Peyer's patch (tissue), 4 donors: ENCODE results near the gene NAA10. TPM values are rescaled to one million over a fixed set of nuclear protein-coding genes. Genes with fewer than 3 reads are reported as not detected.

Source experiments
- DNase-seq, 3 donors: peaks; one replicate each; pipeline ENCODE4 v3.0.0-alpha.2; 2017 to 2019
- H3K27ac ChIP-seq, 4 donors: fragments of 200-600 bp; sonication (generic); one replicate each; pipeline ENCODE4 v1.5.1; 2016 to 2019
- H3K27me3 ChIP-seq, 2 donors: fragments of 200-600 bp; sonication (generic); one replicate each; pipeline ENCODE4 v1.5.1; 2019
- H3K36me3 ChIP-seq, 3 donors: fragments of 200-600 bp; sonication (generic); one replicate each; pipeline ENCODE4 v1.5.1; 2016 to 2019
- H3K4me1 ChIP-seq, 4 donors: fragments of 200-600 bp; sonication (generic); one replicate each; pipeline ENCODE4 v1.5.1; 2016 to 2019
- H3K4me3 ChIP-seq, 4 donors: fragments of 200-600 bp; sonication (generic); 1 replicate in 3 of 4; 2 replicates in 1 of 4; pipeline ENCODE4 v1.5.1; 2016 to 2019; ENCODE audit warnings: mild to moderate bottlenecking in 1 of 4
- H3K9me3 ChIP-seq, 4 donors: fragments of 200-600 bp; sonication (generic); one replicate each; pipeline ENCODE4 v1.5.1; 2016 to 2019; ENCODE audit warnings: mild to moderate bottlenecking in 1 of 4
- POLR2A ChIP-seq, 2 donors: fragments of 450-650 bp; IDR thresholded peaks; one replicate each; pipeline ENCODE4 v1.5.1; 2017; ENCODE audit warnings: antibody characterized with exemption in 2 of 2, mild to moderate bottlenecking in 2 of 2, moderate library complexity in 2 of 2
- total RNA-seq, 4 donors: library from RNA; depleted of rRNA; stranded (reverse); fragments of >200 nt; gene quantifications; one replicate each; pipeline ENCODE4 v1.1.0, GENCODE V29; 2016
- TF ChIP-seq, protein P1 (sequence below), 6 experiments: fragments of 450-650 bp in 4 of 6; fragments of 200-600 bp in 2 of 6; sonication (generic) in 1 of 6; IDR thresholded peaks; one replicate each; pipeline ENCODE4 v1.5.1; 2017 to 2019; ENCODE audit warnings: antibody characterized with exemption in 6 of 6, mild to moderate bottlenecking in 3 of 6, moderate library complexity in 1 of 6

NAA10 gene
- total RNA-seq, 4 donors from 2014 or later = 32.9 to 118 (median 54.1) TPM

DNA sequence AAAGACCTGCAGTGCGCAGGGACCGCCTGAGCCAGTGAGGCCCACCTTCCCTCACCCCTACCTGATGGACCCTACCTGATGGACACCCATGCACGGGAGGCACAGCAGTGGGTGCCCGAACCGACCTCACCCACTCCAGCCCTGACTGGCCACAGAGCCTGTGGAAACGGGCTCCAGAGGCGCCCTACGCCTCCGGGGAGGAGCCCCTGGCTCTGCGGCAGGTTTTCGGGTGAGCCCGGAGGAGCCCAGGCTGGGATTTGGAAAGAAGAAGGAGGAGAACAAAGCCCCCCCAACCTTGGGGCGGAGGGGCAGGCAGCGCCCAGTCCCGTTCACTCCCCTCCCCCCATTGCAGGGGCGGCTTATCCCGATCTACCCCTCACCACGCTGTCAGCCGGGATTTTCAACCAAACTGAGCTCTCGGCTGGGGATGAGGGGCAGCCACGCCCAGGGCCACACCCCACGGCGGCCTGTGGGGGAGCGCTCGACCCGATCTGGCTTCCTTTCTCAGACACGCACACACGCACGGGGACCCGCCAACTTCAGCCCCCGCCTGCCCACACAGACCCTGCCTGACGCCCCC lies 49.5 kb downstream of the NAA10 start:
- TF ChIP-seq, protein P1, sequence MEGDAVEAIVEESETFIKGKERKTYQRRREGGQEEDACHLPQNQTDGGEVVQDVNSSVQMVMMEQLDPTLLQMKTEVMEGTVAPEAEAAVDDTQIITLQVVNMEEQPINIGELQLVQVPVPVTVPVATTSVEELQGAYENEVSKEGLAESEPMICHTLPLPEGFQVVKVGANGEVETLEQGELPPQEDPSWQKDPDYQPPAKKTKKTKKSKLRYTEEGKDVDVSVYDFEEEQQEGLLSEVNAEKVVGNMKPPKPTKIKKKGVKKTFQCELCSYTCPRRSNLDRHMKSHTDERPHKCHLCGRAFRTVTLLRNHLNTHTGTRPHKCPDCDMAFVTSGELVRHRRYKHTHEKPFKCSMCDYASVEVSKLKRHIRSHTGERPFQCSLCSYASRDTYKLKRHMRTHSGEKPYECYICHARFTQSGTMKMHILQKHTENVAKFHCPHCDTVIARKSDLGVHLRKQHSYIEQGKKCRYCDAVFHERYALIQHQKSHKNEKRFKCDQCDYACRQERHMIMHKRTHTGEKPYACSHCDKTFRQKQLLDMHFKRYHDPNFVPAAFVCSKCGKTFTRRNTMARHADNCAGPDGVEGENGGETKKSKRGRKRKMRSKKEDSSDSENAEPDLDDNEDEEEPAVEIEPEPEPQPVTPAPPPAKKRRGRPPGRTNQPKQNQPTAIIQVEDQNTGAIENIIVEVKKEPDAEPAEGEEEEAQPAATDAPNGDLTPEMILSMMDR (IDR thresholded peaks at IDR 0.05) = no peak
- TF ChIP-seq POLR2A (IDR thresholded peaks at IDR 0.05) = no peak
- Histone ChIP-seq H3K9me3 (peaks cover 0 to 3% (median 0%) of the 10 kb centered on the region in 4 donors), H3K27ac (no peak overlapping the region), H3K4me1 (peaks cover 0 to 6% (median 0%) of the 10 kb centered on the region in 4 donors), H3K27me3 (no peaks in the 10 kb centered on the region), H3K4me3 (peak overlapping the region in 2 of 4 donors; percentile 28 to 32), H3K36me3 (no peaks in the 10 kb centered on the region)
- no peak for DNase-seq

DNA sequence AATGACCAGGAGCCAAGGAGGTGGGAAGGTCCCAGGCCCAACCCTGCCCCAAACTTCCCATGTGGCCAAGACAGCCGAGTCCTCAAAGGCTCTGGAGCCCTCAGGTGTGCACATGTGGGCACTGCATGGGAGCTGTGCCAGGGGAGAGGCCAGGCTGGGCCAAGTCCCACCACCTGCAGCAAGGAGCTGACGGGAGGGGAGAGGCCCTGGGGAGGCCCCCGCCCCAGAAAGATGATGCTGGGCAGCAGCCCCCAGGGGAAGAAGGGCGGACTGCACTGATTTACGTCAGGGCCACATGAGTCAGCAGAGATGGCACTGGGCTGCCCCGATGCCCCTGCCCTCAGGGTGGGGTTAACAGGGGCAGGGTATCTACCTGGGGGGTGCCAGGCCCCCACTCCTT lies 50.2 kb downstream of the NAA10 start:
- Histone ChIP-seq H3K4me3 (no peak overlapping the region), H3K9me3 (peaks cover 0 to 3% (median 0%) of the 10 kb centered on the region in 4 donors), H3K27ac (no peak overlapping the region), H3K4me1 (peaks cover 0 to 6% (median 0%) of the 10 kb centered on the region in 4 donors), H3K36me3 (no peaks in the 10 kb centered on the region), H3K27me3 (no peaks in the 10 kb centered on the region)
- TF ChIP-seq, protein P1 (IDR thresholded peaks at IDR 0.05) = no peak
- TF ChIP-seq POLR2A (IDR thresholded peaks at IDR 0.05) = no peak
- no peak for DNase-seq

DNA sequence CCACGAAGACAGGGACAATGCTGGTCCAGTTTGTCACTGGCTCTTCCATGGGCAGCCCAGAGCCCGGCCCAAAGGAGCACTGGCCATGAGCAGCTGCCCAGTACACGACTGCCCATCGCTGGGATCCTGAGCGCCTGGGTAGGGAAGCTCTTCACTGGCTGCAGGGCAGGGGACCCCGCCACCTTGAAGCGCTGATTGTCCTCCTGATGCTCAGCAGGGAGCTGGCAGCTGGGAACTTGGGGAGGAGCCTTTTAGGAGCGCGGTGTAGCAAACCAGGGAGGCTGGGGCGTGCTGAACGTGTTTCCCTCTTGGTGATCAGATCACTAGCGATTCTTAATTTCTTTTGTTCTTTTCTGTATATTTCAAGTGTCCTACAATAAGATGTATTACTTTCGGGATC lies 50.7 kb downstream of the NAA10 start:
- Histone ChIP-seq H3K4me1 (peaks cover 0 to 8% (median 0%) of the 10 kb centered on the region in 4 donors), H3K36me3 (no peaks in the 10 kb centered on the region), H3K27ac (no peak overlapping the region), H3K27me3 (no peaks in the 10 kb centered on the region), H3K4me3 (no peak overlapping the region), H3K9me3 (peaks cover 0 to 3% (median 0%) of the 10 kb centered on the region in 4 donors)
- DNase-seq = no peak
- no peak for TF ChIP-seq POLR2A (IDR thresholded peaks at IDR 0.05)

DNA sequence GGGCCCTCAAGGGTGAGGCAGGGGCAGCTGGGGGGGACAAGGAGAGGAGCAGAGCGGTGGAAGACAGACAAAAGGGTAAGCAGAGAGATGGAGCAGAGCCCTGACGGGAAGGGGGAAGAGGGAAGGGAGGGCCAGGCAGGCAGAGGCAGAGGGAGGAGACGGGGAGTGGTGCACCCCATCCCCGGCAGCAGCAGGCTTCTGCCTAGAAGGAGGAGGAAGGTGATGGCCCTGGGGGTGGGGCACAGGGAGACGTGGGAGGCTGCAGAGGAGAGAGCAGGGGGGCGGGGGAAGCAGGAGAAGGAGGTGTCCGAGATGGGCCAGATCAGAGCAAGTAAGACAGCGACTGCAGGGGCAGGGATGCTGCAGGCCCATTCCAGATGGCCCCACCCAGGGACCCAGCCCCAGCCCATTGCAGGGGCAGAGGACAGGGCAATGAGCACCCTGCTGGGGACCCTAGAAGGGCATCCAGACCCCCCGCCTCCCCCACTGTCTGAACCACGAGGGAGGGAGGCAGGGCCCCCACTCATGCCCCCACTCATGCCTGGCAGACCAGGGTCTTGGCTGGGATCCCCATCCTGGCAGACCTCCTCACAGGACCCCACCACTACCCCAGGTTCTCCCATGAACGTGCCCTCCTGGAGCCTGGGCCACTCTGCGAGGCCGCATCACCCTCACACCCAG lies 51.5 kb downstream of the NAA10 start:
- no peak for TF ChIP-seq POLR2A (IDR thresholded peaks at IDR 0.05)
- TF ChIP-seq, protein P1 (IDR thresholded peaks at IDR 0.05) = no peak
- no peaks in the 10 kb centered on the region for H3K27me3 ChIP-seq
- no peak for DNase-seq

DNA sequence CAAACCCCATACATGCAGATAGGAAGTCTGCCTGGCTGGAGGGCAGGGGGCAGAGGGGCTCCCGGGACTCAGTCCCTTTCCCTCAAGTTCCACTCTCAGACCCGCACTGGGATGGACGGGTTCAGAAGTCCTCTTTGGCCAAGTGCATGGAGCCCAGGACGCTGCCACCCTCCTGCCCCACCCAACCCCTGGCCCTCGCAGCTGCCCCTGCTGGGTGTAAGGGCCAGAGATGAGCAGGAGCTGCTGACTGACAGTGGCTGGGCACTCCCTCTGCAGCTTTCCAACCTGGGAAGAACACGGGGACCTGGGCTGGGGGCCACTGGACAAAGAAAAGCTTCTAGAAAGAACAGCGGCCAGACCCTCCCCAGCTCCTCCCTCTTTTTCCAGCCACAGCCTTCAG lies 52.3 kb downstream of the NAA10 start:
- Histone ChIP-seq H3K36me3 (no peaks in the 10 kb centered on the region), H3K27ac (no peak overlapping the region), H3K9me3 (peaks cover 0 to 3% (median 0%) of the 10 kb centered on the region in 4 donors), H3K27me3 (no peaks in the 10 kb centered on the region), H3K4me3 (no peak overlapping the region), H3K4me1 (peaks cover 0 to 10% (median 0%) of the 10 kb centered on the region in 4 donors)
- no peak for TF ChIP-seq POLR2A (IDR thresholded peaks at IDR 0.05)
- TF ChIP-seq, protein P1 (IDR thresholded peaks at IDR 0.05) = no peak
- no peak for DNase-seq

More for the DNA sequence above, 51.5 kb downstream of the NAA10 start:
- H3K4me1 ChIP-seq = peaks cover 0 to 10% (median 0%) of the 10 kb centered on the region in 4 donors
- H3K36me3 ChIP-seq = no peaks in the 10 kb centered on the region
- peaks cover 0 to 3% (median 0%) of the 10 kb centered on the region in 4 donors for H3K9me3 ChIP-seq
- no peak overlapping the region for H3K4me3 ChIP-seq
- H3K27ac ChIP-seq = no peak overlapping the region

DNA sequence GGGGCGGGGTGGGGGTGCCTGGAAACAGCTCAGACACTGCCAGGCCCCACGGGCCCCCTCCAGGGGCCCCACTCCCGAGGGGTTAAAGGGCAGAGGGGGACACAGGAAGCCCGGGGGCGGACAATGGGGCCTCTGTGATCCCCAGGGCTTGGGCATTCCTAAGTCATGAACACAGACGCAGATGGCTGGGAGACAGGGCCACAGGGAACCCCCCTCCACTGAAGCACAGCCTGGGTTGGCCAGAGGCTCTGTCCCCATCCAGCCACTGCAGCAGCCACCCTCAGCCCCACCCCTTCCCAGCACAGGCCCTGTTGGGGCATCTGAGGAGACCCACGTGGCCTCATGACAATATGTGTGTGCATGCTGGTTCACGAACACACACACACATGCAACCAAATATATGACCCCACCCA lies 52.7 kb downstream of the NAA10 start:
- H3K9me3 ChIP-seq = peaks cover 0 to 3% (median 0%) of the 10 kb centered on the region in 4 donors
- TF ChIP-seq, protein P1 (IDR thresholded peaks at IDR 0.05) = no peak
- no peak for TF ChIP-seq POLR2A (IDR thresholded peaks at IDR 0.05)
- H3K36me3 ChIP-seq = no peaks in the 10 kb centered on the region
- no peaks in the 10 kb centered on the region for H3K27me3 ChIP-seq
- H3K4me3 ChIP-seq = no peak overlapping the region
- no peak overlapping the region for H3K27ac ChIP-seq
- peaks cover 0 to 10% (median 0%) of the 10 kb centered on the region in 4 donors for H3K4me1 ChIP-seq
- DNase-seq = no peak
